Gastrocnemius medialis (tissue), 4 donors: ENCODE measurements around the gene SPEN. TPM values are rescaled to one million over a fixed set of nuclear protein-coding genes. Genes with fewer than 3 reads are reported as not detected.

Source experiments
- ATAC-seq, 2 donors: fragments of 150-250 bp; one replicate each; pipeline ENCODE4 v1.9.1; 2016
- DNase-seq, 2 donors: peaks; one replicate each; pipeline ENCODE4 v3.0.0-alpha.2; 2019
- H3K27ac ChIP-seq, 4 donors: fragments of 200-600 bp; sonication (generic); 1 replicate in 1 of 4; 2 replicates in 3 of 4; pipeline ENCODE4 v1.5.1; 2016 to 2018; ENCODE audit warnings: mild to moderate bottlenecking in 2 of 4, moderate library complexity in 1 of 4
- H3K27me3 ChIP-seq, 3 donors: fragments of 200-600 bp; sonication (generic) in 2 of 3; 1 replicate in 1 of 3; 2 replicates in 2 of 3; pipeline versions ENCODE4 v1.5.1 to v1.6.0; 2016 to 2019; ENCODE audit warnings: mild to moderate bottlenecking in 1 of 3, moderate library complexity in 1 of 3
- H3K36me3 ChIP-seq, 2 donors: fragments of 200-600 bp; sonication (generic) in 1 of 2; one replicate each; pipeline ENCODE4 v1.5.1; 2017 to 2018
- H3K4me1 ChIP-seq, 2 donors: fragments of 200-600 bp; sonication (generic) in 1 of 2; one replicate each; pipeline ENCODE4 v1.5.1; 2016 to 2017; ENCODE audit warnings: mild to moderate bottlenecking in 2 of 2
- H3K4me3 ChIP-seq, 4 donors: fragments of 200-600 bp; sonication (generic) in 3 of 4; 1 replicate in 1 of 4; 2 replicates in 3 of 4; pipeline ENCODE4 v1.5.1; 2016 to 2019; ENCODE audit warnings: mild to moderate bottlenecking in 2 of 4
- H3K9me3 ChIP-seq, 3 donors: fragments of 200-600 bp; sonication (generic) in 2 of 3; 1 replicate in 1 of 3; 2 replicates in 2 of 3; pipeline ENCODE4 v1.5.1; 2016 to 2019
- CTCF ChIP-seq, 5 experiments: fragments of 450-650 bp in 3 of 5; fragments of 200-600 bp in 2 of 5; sonication (generic) in 2 of 5; IDR thresholded peaks in 4 of 5; conservative IDR thresholded peaks in 1 of 5; 1 replicate in 4 of 5; 2 replicates in 1 of 5; pipeline ENCODE4 v1.5.1; 2016 to 2019; ENCODE audit warnings: antibody characterized with exemption in 5 of 5, mild to moderate bottlenecking in 3 of 5, moderate library complexity in 3 of 5
- POLR2A ChIP-seq, 2 donors: fragments of 450-650 bp; IDR thresholded peaks; one replicate each; pipeline ENCODE4 v1.6.1; 2017; ENCODE audit warnings: antibody characterized with exemption in 2 of 2, mild to moderate bottlenecking in 2 of 2, moderate library complexity in 2 of 2
- in situ Hi-C, 4 donors: fragments of 200-750 bp; cut with MboI; loops; one replicate each; pipeline versions ENCODE4 v1.15.0 to v1.8.0; 2017; ENCODE audit warnings: low sequenced_read_pairs in 4 of 4
- intact Hi-C: fragments of 100-400 bp; cut with DNase I; formaldehyde crosslinking; loops from one replicate; pipeline ENCODE4 v1.15.1; 2023; ENCODE audit warnings: low total_unique reads
- total RNA-seq, 4 donors: library from RNA; depleted of rRNA; stranded (reverse); fragments of >200 nt; gene quantifications; one replicate each; pipeline versions ENCODE4 v1.1.0 to v1.2.3, GENCODE V29; 2016

SPEN gene, protein sequence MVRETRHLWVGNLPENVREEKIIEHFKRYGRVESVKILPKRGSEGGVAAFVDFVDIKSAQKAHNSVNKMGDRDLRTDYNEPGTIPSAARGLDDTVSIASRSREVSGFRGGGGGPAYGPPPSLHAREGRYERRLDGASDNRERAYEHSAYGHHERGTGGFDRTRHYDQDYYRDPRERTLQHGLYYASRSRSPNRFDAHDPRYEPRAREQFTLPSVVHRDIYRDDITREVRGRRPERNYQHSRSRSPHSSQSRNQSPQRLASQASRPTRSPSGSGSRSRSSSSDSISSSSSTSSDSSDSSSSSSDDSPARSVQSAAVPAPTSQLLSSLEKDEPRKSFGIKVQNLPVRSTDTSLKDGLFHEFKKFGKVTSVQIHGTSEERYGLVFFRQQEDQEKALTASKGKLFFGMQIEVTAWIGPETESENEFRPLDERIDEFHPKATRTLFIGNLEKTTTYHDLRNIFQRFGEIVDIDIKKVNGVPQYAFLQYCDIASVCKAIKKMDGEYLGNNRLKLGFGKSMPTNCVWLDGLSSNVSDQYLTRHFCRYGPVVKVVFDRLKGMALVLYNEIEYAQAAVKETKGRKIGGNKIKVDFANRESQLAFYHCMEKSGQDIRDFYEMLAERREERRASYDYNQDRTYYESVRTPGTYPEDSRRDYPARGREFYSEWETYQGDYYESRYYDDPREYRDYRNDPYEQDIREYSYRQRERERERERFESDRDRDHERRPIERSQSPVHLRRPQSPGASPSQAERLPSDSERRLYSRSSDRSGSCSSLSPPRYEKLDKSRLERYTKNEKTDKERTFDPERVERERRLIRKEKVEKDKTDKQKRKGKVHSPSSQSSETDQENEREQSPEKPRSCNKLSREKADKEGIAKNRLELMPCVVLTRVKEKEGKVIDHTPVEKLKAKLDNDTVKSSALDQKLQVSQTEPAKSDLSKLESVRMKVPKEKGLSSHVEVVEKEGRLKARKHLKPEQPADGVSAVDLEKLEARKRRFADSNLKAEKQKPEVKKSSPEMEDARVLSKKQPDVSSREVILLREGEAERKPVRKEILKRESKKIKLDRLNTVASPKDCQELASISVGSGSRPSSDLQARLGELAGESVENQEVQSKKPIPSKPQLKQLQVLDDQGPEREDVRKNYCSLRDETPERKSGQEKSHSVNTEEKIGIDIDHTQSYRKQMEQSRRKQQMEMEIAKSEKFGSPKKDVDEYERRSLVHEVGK (N-terminal part only)
- total RNA-seq, result 10 to 100 TPM; 21.7 to 55.5 (median 38.0) TPM

- H3K27ac ChIP-seq, result peak within 1 kb of the TSS; percentile 90 to 99 (median 98)
- in situ Hi-C loops, result no loop called here
- DNase-seq, result peak; percentile 94 to 98
- H3K36me3 ChIP-seq, result no peaks in the 10 kb centered on the region
- ATAC-seq, result peak; percentile 69 to 72
- intact Hi-C loops, result loop anchor here (1.0 kb wide), 1 partner anchor 12 kb away; no protein-coding TSS in a partner anchor
- no peaks in the 10 kb centered on the region for H3K27me3 ChIP-seq
- TF ChIP-seq CTCF (IDR thresholded peaks at IDR 0.05 in 4 of 5, conservative IDR thresholded peaks at IDR 0.05 in 1 of 5) (peak; percentile 7 to 26 (median 18)), POLR2A (IDR thresholded peaks at IDR 0.05) (peak; percentile 73 to 90)
- H3K4me1 ChIP-seq, result peaks cover 43 to 52% of the 10 kb centered on the region in 2 donors
- H3K9me3 ChIP-seq, result no peaks in the 10 kb centered on the region
- peak within 1 kb of the TSS; percentile 79 to 88 (median 87) for H3K4me3 ChIP-seq
These were observed at the start of gene SPEN for GRCh38 chr1:15847100-15847892. Gene SPEN (plus strand): TSS chr1:15847707. CDS start chr1:15848068, 361 bp downstream.

- no peaks in the 10 kb centered on the region for H3K36me3 ChIP-seq
- peak overlapping the region in 3 of 4 donors; percentile 34 to 60 (median 48) for H3K27ac ChIP-seq
- H3K4me1 ChIP-seq, result peaks cover 10 to 17% of the 10 kb centered on the region in 2 donors
- ATAC-seq, result peak; percentile 71 to 82
- in situ Hi-C loops (no loop called here), intact Hi-C loops (no loop called here)
- TF ChIP-seq POLR2A (IDR thresholded peaks at IDR 0.05) (no peak), CTCF (IDR thresholded peaks at IDR 0.05 in 4 of 5, conservative IDR thresholded peaks at IDR 0.05 in 1 of 5) (no peak)
- no peaks in the 10 kb centered on the region for H3K9me3 ChIP-seq
- DNase-seq, result peak in 1 of 2 donors; percentile 75
- no peaks in the 10 kb centered on the region for H3K27me3 ChIP-seq
- H3K4me3 ChIP-seq, result no peak overlapping the region
These were observed 48.3 kb upstream of the SPEN start for GRCh38 chr1:15799004-15799867.

GRCh38 chr1:15799928-15800835, 47.3 kb upstream of the SPEN start:
- no peaks in the 10 kb centered on the region for H3K9me3 ChIP-seq
- H3K4me1 ChIP-seq, result peaks cover 10 to 17% of the 10 kb centered on the region in 2 donors
- no peaks in the 10 kb centered on the region for H3K27me3 ChIP-seq
- ATAC-seq (no peak), DNase-seq (peak in 1 of 2 donors; percentile 19)
- no peaks in the 10 kb centered on the region for H3K36me3 ChIP-seq
- in situ Hi-C loops (loop anchor here in 2 of 4 donors (25.0 kb wide), 3 partner anchors 162 to 262 kb away; partner anchors contain the start of genes FAM131C (in 1 of the 2) and ZBTB17 (in 1 of the 2)), intact Hi-C loops (no loop called here)
- TF ChIP-seq POLR2A (IDR thresholded peaks at IDR 0.05) (no peak), CTCF (IDR thresholded peaks at IDR 0.05 in 4 of 5, conservative IDR thresholded peaks at IDR 0.05 in 1 of 5) (no peak)
- H3K27ac ChIP-seq, result peak overlapping the region in 2 of 4 donors; percentile 31 to 60
- no peak overlapping the region for H3K4me3 ChIP-seq
